EH (cell line): Measurements from ENCODE around the gene LRRC47.

Source experiments
- DNase-seq: peaks from one replicate; pipeline ENCODE4 v3.0.0-alpha.2; 2015; ENCODE audit warnings: low read depth

LRRC47 gene

DNA sequence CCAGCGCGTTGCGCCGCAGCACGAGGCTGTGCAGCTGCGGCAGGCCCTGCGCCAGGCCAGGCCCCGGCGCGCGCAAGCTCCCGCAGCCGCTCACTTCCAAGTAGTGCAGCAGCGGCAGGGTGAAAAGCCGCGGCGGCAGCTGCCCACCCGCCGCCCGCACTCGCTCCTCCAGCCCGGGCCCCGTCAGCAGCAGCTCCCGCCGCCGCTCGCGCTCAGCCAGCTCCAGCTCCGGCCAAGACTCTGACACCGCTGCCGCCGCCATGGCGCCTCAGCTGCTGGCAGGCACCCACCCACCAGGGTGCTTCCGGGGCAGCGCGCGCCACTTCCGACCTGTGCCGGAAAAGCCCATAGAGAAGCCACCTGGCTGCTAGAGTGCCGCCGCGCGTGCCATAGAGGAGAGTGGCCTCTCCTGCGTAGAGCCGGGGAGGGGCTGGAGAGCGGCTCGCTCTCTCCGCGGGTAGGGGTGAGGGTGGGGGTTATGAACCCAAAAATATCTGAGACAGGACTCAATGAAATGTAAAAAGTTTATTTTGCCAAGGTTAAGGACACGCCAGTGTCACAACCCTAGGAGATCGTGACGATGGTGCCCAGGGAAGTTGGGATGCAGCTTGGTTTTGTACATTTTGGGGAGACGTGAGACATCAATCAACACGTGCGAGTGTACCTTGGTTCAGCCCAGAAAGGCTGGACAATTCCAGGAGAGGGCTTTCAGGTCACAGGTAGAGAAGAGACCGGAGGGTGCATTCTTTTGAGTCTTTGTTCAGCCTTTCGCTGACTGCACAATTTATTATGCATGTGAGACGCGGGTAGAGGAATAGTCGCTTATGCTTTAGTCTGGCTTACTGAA lies at the start of gene LRRC47:
Gene LRRC47 (minus strand): TSS at position 284 of the 847 bp plus-strand sequence. CDS start 22 bp downstream, at position 262.
- peak; percentile 91 for DNase-seq

DNA sequence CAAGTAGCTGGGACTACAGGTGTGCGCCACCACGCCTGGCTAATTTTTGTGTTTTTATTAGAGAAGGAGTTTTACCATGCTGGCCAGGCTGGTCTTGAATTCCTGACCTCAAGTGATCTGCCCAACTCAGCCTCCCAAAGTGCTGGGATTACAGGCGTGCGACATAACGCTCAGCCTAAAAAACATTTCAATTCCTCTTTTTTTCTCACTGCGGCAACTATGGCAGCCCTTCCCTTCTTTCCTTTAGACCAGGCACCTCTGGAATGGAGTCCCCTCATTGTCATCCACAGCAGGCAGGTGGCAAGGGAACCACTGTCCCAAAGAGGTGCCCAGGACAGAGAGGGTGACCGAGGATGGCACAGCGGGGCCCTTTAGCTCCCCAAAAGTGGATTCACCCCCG lies 46.6 kb upstream of the LRRC47 start:
- no peak for DNase-seq

DNA sequence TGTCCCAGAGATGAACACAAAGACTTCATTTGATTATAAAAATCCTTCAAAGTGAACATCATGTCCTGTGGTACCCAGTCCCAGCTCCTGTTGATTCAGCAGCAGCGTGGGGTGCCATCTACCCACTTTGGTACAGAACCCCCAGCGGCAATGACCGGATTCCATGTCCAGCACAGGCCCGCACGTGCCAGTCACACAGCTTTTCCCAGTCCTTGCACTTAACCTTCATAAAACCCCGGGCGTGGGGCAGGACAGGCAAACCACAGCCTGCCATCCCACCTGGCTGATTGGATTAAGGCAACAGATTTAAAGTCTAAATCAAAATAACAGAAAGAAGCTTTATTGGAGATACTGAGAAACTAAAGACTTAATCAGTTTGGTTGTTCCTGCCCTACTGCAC lies 45.2 kb upstream of the LRRC47 start:
- no peak for DNase-seq

DNA sequence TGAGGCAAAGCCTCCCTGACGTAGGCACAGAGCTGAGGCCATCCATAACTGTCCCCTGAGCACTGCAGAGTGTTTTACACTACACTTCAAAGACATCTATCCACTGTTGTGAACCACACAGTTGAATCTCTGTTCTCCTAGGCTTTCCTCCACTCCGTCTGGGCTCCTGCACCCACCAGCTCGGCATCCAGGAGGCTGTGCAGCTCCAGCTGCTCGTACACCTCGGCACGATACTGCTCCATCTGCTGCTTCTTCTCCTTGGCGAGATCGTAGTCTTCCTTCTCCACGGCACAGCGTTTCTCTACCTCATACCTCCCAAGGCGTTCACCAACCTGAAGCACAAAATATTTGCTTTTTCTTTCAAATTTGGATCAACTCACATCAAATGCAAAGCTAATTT lies 42.5 kb upstream of the LRRC47 start:
- DNase-seq, result no peak

DNA sequence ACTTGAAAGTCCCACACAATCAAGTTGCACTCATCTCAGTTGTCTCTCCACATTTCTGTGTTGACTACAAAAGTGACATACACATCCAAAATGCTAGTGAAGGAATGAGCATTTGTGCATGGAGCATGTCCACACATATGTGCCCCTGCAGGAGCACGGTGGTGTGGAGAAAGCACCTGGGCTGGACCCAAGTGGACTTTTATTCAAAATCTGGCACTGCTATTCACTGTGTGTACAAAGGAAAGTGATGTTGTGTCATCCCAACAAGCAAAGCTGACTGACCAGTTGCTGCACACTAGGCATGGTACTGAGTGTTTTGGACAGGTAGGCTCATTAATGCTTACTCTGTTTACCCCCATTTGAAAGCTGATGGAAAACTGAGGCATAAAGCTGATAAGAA lies 41.4 kb upstream of the LRRC47 start:
- no peak for DNase-seq

DNA sequence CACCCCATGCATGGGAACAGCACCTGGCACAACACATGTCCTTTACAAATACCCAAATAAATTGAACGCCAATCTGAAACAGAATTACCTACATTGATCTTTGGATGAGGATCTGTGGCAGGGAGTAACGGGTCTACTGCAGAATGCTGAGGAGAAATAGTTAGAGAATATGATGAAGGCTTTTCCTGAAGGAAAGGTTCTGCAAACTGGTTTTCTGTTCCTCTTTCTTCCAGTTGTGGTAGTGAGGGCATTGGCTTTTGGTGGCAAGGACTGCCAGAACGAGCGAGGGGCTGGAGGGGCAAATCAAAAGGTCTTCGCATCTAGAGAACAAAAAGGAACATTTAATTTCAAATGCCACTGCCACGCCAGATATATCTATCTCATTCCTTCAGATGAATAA lies 40.9 kb upstream of the LRRC47 start:
- no peak for DNase-seq

DNA sequence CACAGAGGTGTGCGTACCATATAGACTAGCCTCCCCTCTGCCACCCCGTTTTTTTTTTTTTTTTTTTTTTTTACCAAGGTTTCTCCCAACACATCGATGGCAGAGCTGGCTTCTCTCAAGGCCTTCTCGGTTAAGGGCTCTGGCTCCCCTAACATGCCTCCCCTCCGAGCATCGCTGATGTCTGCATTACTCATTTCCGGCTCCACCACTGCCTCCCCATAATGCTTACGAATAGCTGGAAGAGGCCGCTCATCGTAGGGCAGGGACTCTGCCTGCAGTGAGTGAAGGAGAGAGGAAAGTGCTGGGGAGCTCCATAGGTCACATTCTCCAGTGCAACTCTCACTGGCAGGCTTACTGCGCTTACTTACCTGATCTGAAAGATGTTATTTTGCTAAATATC lies 40.1 kb upstream of the LRRC47 start:
- peak; percentile 55 for DNase-seq

DNA sequence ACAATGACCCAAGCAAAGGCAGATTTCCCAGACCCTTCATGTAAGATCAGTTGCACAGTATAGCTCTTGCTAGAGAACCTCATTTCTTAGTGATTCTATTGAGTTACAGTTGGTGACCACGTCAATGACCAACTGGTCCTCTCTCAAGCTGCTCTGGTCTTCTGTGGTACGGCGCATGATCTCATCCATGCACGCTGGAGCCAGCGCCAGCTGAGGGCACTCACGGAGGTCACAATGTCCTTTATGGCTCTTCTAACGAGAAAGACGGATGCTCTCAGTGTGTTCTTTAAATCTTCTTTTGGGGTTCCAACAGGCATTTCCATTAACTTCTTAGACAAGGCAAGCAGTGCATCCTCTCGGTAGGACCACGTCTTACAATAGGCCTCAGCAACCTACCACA lies 38.4 kb upstream of the LRRC47 start:
- DNase-seq, result no peak

DNA sequence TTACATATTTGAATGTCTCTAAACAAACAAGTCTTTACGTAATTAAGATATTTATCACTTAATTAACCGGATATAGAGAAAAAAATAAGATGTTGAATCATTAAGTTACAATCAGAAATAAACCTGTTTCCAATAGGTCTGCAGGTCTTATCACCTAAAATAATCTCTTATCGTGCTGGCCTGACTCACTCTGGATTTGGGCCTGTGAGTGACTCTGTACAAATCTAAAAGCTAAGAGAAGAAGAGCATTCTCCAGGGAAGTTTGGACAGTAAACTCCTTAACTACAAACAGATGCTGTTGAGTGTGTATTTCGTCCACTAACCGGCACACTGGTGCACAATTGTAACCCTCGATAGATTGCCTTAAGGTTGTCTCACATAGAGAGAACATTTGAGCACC lies 35.4 kb upstream of the LRRC47 start:
- DNase-seq, result peak; percentile 81

DNA sequence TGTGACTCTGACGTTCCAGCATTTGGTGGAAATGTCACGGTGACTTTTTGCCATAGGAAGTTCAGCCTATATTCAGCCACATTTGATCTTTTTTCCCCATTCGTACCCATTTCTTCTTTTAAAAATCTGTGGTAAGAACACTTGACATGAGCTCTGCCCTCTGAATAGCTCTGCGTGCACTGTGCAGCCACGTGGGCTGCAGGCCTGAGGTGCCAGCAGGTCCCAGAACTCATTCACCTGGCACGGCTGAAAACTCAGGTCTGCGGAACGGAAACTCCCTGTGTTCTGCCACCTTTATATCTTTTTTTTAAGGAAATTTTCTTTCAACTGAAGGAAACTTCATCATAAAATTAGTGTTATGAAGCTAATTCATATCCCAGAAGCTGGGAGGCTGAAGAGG lies 32.1 kb upstream of the LRRC47 start:
- no peak for DNase-seq

DNA sequence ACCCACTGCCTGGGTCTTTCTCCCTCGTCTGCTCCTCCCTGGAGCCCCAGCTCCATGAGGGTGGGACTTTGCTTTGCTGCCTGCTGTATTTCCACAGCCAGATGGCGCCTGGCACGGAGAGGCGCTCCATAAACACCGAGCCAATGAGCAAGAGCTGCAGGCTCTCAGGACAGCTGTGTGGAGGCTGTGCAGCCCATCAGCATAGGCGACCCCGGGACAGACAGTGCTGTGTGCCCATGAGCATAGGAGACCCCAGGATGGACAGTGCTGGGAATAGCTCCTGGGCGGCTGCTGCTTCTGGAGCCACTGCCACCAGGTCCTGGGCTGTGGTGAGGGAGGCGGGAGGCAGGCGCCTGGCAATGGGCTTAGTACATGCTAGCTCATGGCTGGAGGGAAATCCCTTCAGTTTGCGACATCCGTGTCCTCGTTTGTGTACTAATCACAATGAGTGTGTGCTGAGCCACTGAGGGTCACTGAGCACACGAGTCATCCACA lies 31.6 kb upstream of the LRRC47 start:
- DNase-seq, result no peak

DNA sequence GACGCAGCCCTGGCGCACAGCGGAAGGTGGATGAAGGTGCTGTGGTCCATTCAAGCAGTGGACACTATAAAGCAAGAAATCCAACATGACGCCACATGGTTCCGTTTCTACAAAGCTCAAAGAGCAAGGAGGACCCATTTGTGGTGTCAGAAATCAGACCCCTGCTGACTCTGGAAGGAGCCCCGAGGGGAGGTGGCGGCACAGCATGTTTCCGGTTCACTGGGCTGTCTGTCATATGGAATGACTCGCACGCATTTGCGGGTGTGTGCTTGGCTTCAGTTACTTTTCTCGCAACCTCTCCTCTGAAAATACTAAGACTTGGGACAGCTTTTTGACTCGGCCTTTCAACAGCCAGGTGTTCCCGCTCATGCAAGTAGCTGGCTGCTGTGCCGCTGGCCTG lies 29.1 kb upstream of the LRRC47 start:
- no peak for DNase-seq

DNA sequence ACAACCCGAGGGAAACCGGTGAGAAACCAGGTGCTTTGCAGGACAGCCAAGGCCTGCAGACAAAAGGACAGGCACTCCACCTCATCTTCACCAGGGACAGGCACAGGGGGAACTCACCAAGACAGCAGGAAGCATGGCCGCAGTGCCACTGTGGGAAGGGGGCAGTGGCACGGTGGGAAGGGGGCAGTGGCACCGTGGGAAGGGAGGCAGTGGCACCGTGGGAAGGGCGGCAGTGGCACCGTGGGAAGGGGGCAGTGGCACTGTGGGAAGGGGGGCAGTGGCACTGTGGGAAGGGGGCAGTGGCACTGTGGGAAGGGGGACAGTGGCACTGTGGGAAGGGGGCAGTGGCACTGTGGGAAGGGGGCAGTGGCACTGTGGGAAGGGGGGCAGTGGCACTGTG lies 28.4 kb upstream of the LRRC47 start:
- no peak for DNase-seq

DNA sequence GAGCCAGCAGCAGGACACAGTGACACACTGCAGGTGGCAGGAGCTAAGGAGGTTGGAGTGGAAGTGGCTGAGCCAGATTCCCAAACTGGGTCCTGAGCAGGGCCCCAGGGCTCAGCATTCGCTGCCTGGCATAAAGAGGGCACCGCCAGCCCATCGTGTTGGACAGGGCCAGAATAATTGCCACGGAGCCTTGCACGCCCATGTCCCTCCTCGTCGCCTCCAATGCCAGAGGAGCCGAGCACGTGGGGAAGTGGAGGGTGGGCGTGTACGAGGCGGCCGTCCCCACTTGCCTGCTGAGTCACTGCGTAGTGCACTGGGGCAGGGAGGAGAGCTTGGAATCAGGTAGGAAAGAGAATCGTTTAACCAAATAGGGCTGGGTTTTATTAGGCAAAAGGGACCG lies 26.1 kb upstream of the LRRC47 start:
- no peak for DNase-seq

DNA sequence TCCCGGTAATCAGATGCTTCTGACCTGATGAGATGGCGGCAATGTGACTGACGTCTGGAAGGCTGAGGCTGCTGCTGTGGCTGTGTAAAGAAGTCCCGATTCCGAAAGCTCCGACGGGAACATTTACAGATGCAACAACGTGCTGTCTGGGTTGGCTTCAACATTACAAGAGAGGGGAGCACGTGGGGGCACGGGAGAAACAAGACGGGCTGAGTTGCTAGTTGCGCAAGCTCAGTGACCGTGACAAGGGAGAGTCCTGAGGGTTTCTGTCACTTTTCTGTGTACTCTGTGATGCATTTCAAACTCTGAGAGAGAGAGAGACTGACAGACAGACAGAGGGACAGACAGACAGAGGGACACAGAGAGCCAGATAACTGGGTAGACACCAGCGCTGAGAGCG lies 25.6 kb upstream of the LRRC47 start:
- DNase-seq, result no peak

DNA sequence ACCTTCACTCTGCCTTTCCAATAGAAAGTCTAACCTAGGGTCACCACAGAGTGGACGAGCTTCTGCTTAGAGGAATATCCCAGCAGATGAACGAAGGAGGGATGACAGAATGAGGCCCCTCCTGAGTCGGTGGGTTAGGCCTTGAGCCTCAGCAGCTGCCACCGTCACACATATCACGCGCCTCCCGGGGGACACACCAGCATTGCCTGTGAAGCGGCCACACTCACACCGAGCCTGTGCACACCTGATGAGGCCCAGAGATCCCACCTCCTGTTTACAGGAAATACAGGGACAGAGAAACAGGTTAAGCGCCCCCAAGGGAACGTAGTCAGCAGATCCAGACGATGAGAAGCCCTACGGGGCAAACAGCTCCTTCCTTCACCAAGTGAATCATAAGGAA lies 25.1 kb upstream of the LRRC47 start:
- no peak for DNase-seq

DNA sequence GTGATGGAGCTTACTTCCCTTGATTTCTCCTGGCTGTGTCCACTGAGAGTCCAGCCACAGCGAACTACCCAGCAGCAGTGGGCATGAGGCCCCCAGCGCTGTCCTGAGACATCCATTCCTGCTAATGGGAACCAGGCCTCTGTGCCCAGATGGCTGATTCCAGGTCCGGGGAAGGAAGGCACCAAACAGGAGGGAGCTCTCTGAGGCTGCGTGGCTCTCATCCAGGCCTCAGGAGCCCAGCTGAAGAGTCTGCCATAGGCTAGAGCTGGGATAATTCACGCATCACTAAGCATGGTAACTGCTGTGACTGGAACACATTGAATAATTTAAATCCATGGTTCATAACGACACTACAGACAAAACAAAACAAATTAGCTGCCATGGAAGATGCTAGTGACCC lies 24.7 kb upstream of the LRRC47 start:
- no peak for DNase-seq

DNA sequence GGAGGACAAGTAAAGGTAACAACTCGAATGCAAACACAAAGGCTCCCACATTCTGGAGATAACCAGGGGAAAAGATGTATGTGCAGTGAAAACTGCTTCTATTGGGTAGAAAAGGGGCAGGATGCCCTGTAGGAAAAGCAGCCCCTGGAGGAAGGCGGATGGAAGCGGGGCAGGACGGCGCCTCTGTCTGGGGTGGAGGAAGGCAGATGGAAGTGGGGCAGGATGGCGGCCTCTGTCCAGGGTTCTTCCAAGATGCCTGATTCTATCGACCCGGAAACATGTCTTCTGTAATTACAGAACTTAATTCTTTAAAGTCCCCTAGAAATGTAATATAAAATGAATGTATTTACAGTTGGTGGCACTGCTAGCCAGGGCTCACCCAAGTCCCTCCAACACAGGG lies 24.0 kb upstream of the LRRC47 start:
- no peak for DNase-seq

DNA sequence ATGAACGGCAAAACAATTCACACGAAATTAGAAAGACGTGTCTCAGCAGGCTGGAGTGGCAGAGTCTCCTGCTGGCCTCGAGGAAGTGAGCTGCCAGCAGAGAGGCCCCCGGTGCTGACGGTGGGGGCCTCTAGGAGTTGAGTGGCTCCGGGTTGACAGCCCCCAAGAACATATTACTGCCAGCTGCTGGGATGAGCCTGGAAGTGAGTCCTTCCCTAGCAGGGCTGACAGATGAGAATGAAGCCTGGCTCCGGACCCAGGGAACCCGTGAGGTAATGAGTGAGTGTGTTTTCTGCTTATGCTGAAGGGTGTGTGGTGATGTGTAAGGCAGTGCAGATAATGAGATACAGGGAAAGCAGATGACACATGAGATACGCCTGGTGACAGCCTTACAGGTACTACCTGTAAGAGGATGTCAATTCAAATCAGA lies 23.5 kb upstream of the LRRC47 start:
- no peak for DNase-seq

DNA sequence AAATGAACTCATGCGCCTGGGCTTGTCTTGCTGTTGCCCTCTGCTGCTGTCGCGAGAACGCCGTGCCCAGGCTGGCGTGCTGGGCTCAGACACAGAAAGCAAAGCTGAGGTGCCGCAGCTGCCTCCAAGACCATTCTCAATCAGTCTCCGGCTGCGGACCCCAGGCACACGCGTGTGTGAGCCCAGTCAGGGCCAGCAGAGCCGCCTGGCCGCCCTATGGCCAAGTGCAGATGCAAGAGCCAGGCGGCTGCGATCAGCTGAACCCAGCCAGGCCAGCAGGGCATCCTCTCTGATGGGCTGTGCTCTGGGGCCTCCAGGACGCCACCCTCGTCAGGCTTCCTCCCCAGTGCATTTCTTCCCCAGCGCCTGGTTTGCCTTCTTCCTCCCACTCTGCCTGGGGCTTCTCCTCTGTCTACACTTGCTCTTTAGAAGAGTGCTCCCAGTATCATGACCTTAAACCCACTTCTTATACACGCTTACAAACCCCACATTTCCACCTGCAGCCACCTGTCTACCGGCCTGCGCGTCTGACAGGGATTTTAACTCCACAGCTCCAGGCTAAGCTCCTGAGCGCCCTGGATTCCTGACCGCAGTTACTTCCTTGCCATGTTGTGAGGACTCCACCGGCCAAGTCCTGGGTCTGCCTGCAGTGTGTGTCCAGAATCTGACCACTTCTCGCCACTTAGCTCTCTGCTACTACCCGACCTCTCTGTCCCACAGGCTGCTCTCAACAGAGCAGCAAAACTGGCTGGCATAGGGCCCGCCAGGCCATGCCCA lies 21.7 kb upstream of the LRRC47 start:
- no peak for DNase-seq

DNA sequence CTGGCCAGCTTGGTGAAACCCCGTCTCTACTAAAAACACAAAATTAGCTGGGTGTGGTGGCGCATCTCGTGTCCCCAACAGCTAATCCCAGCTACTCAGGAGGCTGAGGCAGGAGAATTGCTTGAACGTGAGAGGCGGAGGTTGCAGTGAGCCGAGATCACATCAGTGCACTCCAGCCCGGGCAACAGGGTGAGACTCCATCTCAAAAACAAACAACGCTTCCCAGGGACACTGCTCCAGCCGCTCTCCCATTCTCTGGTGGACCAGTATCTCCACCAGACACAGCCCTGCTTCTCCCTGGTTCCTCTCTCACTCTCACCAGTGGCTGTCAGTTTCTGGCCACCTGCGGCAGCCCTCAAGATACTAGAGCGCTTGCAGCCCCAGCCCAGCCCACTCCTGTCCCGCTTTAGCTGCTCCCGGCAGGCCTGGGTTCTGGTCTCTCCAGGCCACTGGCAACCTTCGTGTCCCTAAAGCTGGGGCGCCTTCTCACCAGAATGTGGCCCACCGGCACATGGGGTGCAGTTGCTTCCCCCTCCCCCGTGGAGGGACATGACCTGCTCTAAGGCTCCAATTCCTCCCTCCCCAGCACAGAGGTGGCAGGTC lies 20.9 kb upstream of the LRRC47 start:
- DNase-seq, result no peak

DNA sequence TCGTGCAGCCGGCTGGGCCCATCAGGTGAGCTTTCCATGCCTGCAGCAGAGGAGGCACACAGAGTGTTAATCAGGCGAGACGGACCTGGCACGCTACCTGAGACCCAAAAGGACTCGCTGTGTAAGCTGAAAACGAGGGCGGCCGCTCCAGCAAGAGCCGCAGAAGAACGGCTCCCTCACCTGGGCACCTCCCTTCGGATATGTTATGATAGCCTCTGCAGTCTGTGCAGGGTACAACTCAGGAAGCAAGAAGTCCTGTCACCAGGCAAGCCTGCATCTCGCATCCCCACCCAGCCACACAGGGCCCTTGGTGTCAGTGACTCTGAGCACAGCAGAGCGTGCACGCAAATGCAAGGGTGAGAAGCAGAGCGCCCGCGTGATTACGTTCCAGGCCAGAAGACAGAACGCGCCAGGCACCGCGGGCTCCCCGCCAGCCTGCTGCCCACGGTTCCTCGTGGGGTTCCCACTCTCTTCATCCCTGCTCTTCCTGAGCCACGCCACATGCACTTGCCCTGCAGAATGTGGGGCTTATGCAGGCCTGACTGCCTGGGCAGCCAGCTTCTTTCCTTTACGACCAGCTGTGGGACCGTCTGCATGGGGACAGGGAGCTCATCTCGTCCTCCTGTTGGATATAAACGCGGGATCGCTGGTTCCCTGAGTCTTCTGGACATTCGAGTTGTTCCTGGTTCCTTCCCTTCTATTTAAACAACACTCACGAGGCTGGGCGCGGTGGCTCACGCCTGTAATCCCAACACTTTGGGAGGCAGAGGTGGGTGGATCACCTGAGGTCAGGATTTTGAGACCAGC lies 20.2 kb upstream of the LRRC47 start:
- DNase-seq, result no peak
